IPS-15b (cell line): ENCODE data around the gene FOXI2.

Source experiments
- H3K27me3 ChIP-seq: one replicate; pipeline ENCODE4 v1.6.1; 2013; ENCODE audit warnings: low read length; ENCODE audit not compliant: control insufficient read depth, insufficient read depth
- H3K36me3 ChIP-seq: one replicate; pipeline ENCODE4 v1.6.1; 2013; ENCODE audit warnings: low read length; ENCODE audit not compliant: control insufficient read depth, insufficient read depth
- H3K4me1 ChIP-seq: one replicate; pipeline ENCODE4 v1.6.1; 2013; ENCODE audit warnings: mild to moderate bottlenecking, low read length; ENCODE audit not compliant: control insufficient read depth, insufficient read depth
- H3K4me3 ChIP-seq: one replicate; pipeline ENCODE4 v1.5.1; 2013; ENCODE audit warnings: low read depth, low read length
- H3K9ac ChIP-seq: one replicate; pipeline ENCODE4 v1.6.1; 2013; ENCODE audit warnings: low read depth, mild to moderate bottlenecking, low read length
- H3K9me3 ChIP-seq: one replicate; pipeline ENCODE4 v1.6.1; 2013; ENCODE audit warnings: mild to moderate bottlenecking, low read length; ENCODE audit not compliant: control insufficient read depth, insufficient read depth

Gene FOXI2

GRCh38 chr10:127734753-127735152 is 2.2 kb upstream of the FOXI2 start:
- Histone ChIP-seq H3K4me3 (peak overlapping the region; percentile 64), H3K9me3 (no peaks in the 10 kb centered on the region)

GRCh38 chr10:127735156-127735555 is 1.8 kb upstream of the FOXI2 start:
- H3K4me3 ChIP-seq: peak overlapping the region; percentile 64
- no peak overlapping the region for H3K9ac ChIP-seq
- H3K27me3 ChIP-seq: peaks cover 56% of the 10 kb centered on the region

More at GRCh38 chr10:127734753-127735152, 2.2 kb upstream of the FOXI2 start:
- H3K36me3 ChIP-seq: no peaks in the 10 kb centered on the region
- peaks cover 56% of the 10 kb centered on the region for H3K27me3 ChIP-seq
- peaks cover 3% of the 10 kb centered on the region for H3K4me1 ChIP-seq
- no peak overlapping the region for H3K9ac ChIP-seq

GRCh38 chr10:127735723-127736221 is 1.2 kb upstream of the FOXI2 start:
- no peak overlapping the region for H3K9ac ChIP-seq
- peaks cover 3% of the 10 kb centered on the region for H3K4me1 ChIP-seq
- H3K27me3 ChIP-seq: peaks cover 56% of the 10 kb centered on the region
- no peaks in the 10 kb centered on the region for H3K9me3 ChIP-seq
- no peaks in the 10 kb centered on the region for H3K36me3 ChIP-seq
- peak overlapping the region; percentile 64 for H3K4me3 ChIP-seq

More at GRCh38 chr10:127735156-127735555, 1.8 kb upstream of the FOXI2 start:
- no peaks in the 10 kb centered on the region for H3K36me3 ChIP-seq
- peaks cover 3% of the 10 kb centered on the region for H3K4me1 ChIP-seq
- H3K9me3 ChIP-seq: no peaks in the 10 kb centered on the region

GRCh38 chr10:127736222-127736914 is 617 bp upstream of the FOXI2 start:
- H3K27me3 ChIP-seq: peaks cover 56% of the 10 kb centered on the region
- no peaks in the 10 kb centered on the region for H3K36me3 ChIP-seq
- H3K9me3 ChIP-seq: no peaks in the 10 kb centered on the region
- peak overlapping the region; percentile 64 for H3K4me3 ChIP-seq
- peaks cover 3% of the 10 kb centered on the region for H3K4me1 ChIP-seq
- peak overlapping the region; percentile 37 for H3K9ac ChIP-seq

- peaks cover 55% of the 10 kb centered on the region for H3K27me3 ChIP-seq
- peak overlapping the region; percentile 64 for H3K4me3 ChIP-seq
- no peaks in the 10 kb centered on the region for H3K36me3 ChIP-seq
- H3K4me1 ChIP-seq: peaks cover 3% of the 10 kb centered on the region
- no peaks in the 10 kb centered on the region for H3K9me3 ChIP-seq
- H3K9ac ChIP-seq: peak overlapping the region; percentile 24
Observed at GRCh38 chr10:127737563-127738511, 852 bp downstream of the FOXI2 start.

GRCh38 chr10:127738512-127739424 is 1.8 kb downstream of the FOXI2 start:
- Histone ChIP-seq H3K36me3 (no peaks in the 10 kb centered on the region), H3K4me3 (peak overlapping the region; percentile 64), H3K4me1 (peaks cover 3% of the 10 kb centered on the region), H3K27me3 (peaks cover 45% of the 10 kb centered on the region), H3K9ac (no peak overlapping the region), H3K9me3 (no peaks in the 10 kb centered on the region)

- H3K36me3 ChIP-seq: no peaks in the 10 kb centered on the region
- no peak overlapping the region for H3K9ac ChIP-seq
- H3K4me1 ChIP-seq: peaks cover 3% of the 10 kb centered on the region
- peaks cover 34% of the 10 kb centered on the region for H3K27me3 ChIP-seq
- no peak overlapping the region for H3K4me3 ChIP-seq
- H3K9me3 ChIP-seq: no peaks in the 10 kb centered on the region
Observed at GRCh38 chr10:127739908-127740307, 2.9 kb downstream of the FOXI2 start.

- H3K4me3 ChIP-seq: no peak overlapping the region
- H3K27me3 ChIP-seq: peaks cover 27% of the 10 kb centered on the region
- H3K9me3 ChIP-seq: no peaks in the 10 kb centered on the region
- no peaks in the 10 kb centered on the region for H3K4me1 ChIP-seq
- H3K36me3 ChIP-seq: no peaks in the 10 kb centered on the region
- H3K9ac ChIP-seq: no peak overlapping the region
Observed at GRCh38 chr10:127740596-127740995, 3.6 kb downstream of the FOXI2 start.

- no peaks in the 10 kb centered on the region for H3K36me3 ChIP-seq
- no peak overlapping the region for H3K9ac ChIP-seq
- H3K9me3 ChIP-seq: no peaks in the 10 kb centered on the region
- H3K27me3 ChIP-seq: peaks cover 16% of the 10 kb centered on the region
- no peak overlapping the region for H3K4me3 ChIP-seq
- H3K4me1 ChIP-seq: no peaks in the 10 kb centered on the region
Observed at GRCh38 chr10:127743205-127743604, 6.2 kb downstream of the FOXI2 start.

GRCh38 chr10:127744956-127745355 is 8.0 kb downstream of the FOXI2 start:
- Histone ChIP-seq H3K9ac (no peak overlapping the region), H3K4me1 (no peaks in the 10 kb centered on the region), H3K36me3 (no peaks in the 10 kb centered on the region), H3K9me3 (no peaks in the 10 kb centered on the region), H3K4me3 (no peak overlapping the region), H3K27me3 (peaks cover 2% of the 10 kb centered on the region)

GRCh38 chr10:127745861-127746260 is 8.9 kb downstream of the FOXI2 start:
- peaks cover 2% of the 10 kb centered on the region for H3K27me3 ChIP-seq
- H3K4me3 ChIP-seq: no peak overlapping the region
- H3K4me1 ChIP-seq: no peaks in the 10 kb centered on the region
- no peaks in the 10 kb centered on the region for H3K36me3 ChIP-seq
- no peak overlapping the region for H3K9ac ChIP-seq
- no peaks in the 10 kb centered on the region for H3K9me3 ChIP-seq
